WI38 (cell line): ENCODE measurements around the gene ELOVL6.
A peak's percentile ranks its signal among the peaks of the same experiment; 100 is the strongest.
"Not testable (repeated sequence)": the region's sequence is repeated elsewhere in the genome, so short reads cannot be mapped to it uniquely, and the experiment has no call there.

Experiments
- H3K4me3 ChIP-seq: 2 replicates; pipeline ENCODE4 v1.5.1; 2011; ENCODE audit warnings: low read depth, mild to moderate bottlenecking, control low read depth, low read length
- CTCF ChIP-seq: IDR thresholded peaks from 2 replicates; pipeline ENCODE4 v1.5.1; 2012; ENCODE audit warnings: low read depth, mild to moderate bottlenecking, control low read depth, low read length

The ELOVL6 gene

GRCh38 chr4:110092646-110093045 lies 105.8 kb downstream of the ELOVL6 start:
- TF ChIP-seq CTCF: no peak

GRCh38 chr4:110091434-110092140 lies 106.8 kb downstream of the ELOVL6 start:
- H3K4me3 ChIP-seq: 0 out of 2 replicates have a peak overlapping the region, but pooled peaks have one; percentile 20
- no peak for TF ChIP-seq CTCF

More at GRCh38 chr4:110092646-110093045, 105.8 kb downstream of the ELOVL6 start:
- no peak overlapping the region for H3K4me3 ChIP-seq

GRCh38 chr4:110088670-110089069 lies 109.7 kb downstream of the ELOVL6 start:
- H3K4me3 ChIP-seq: no peak overlapping the region
- TF ChIP-seq CTCF: no peak

- TF ChIP-seq CTCF: no peak
- H3K4me3 ChIP-seq: no peak overlapping the region
Observed at GRCh38 chr4:110087070-110087708, 111.2 kb downstream of the ELOVL6 start.

GRCh38 chr4:110085131-110085530 lies 113.3 kb downstream of the ELOVL6 start:
- no peak for TF ChIP-seq CTCF
- no peak overlapping the region for H3K4me3 ChIP-seq

- no peak for TF ChIP-seq CTCF
- no peak overlapping the region for H3K4me3 ChIP-seq
Observed at GRCh38 chr4:110084154-110084553, 114.3 kb downstream of the ELOVL6 start.

- H3K4me3 ChIP-seq: not testable (repeated sequence)
Observed at GRCh38 chr4:110078148-110078547, 120.3 kb downstream of the ELOVL6 start.

- H3K4me3 ChIP-seq: not testable (repeated sequence)
Observed at GRCh38 chr4:110076828-110077227, 121.6 kb downstream of the ELOVL6 start.
